Muscle of leg (tissue), 11 donors: ENCODE measurements around the gene USPL1. TPM values are rescaled to one million over a fixed set of nuclear protein-coding genes. Genes with fewer than 3 reads are reported as not detected.
"Not testable (repeated sequence)": the region's sequence is repeated elsewhere in the genome, so short reads cannot be mapped to it uniquely, and the experiment has no call there.

Experiments used
- DNase-seq: peaks from one replicate; pipeline ENCODE4 v3.0.0; 2013
- H3K27ac ChIP-seq: one replicate; pipeline ENCODE4 v1.5.1; 2013; ENCODE audit warnings: mild to moderate bottlenecking, low read length, control low read depth
- H3K27me3 ChIP-seq: one replicate; pipeline ENCODE4 v1.6.1; 2013; ENCODE audit warnings: low read length; ENCODE audit not compliant: control insufficient read depth, insufficient read depth
- H3K36me3 ChIP-seq: one replicate; pipeline ENCODE4 v1.6.1; 2013; ENCODE audit warnings: low read length; ENCODE audit not compliant: control insufficient read depth, insufficient read depth
- H3K4me1 ChIP-seq: one replicate; pipeline ENCODE4 v1.6.1; 2013; ENCODE audit warnings: low read length; ENCODE audit not compliant: control insufficient read depth, insufficient read depth
- H3K4me3 ChIP-seq: one replicate; pipeline ENCODE4 v1.5.1; 2013; ENCODE audit warnings: low read length, control low read depth
- H3K9me3 ChIP-seq: replicated peaks from 2 replicates; pipeline ENCODE4 v1.6.1; 2013; ENCODE audit warnings: low read depth, low read length; ENCODE audit not compliant: control insufficient read depth
- WGBS: methylation state at CpG from one replicate; pipeline ENCODE4 v1.1.5; 2013; ENCODE audit warnings: missing lambda C conversion rate; ENCODE audit not compliant: insufficient coverage; 5-methylcytosine and 5-hydroxymethylcytosine counted together
- polyA plus RNA-seq, 8 donors: library from polyadenylated mRNA; unstranded; fragments of 120-200 nt; gene quantifications; one replicate each; pipeline versions ENCODE4 v1.2.1 to v1.2.3, GENCODE V29; 2013; ENCODE audit warnings: inconsistent platforms in 1 of 8, low replicate concordance in 1 of 8; ENCODE audit not compliant: insufficient read length in 8 of 8, insufficient read depth in 1 of 8
- total RNA-seq: library from RNA; stranded (reverse); fragments of 120-200 nt; gene quantifications from one replicate; pipeline ENCODE4 v1.2.4, GENCODE V29; 2013

Gene USPL1
- total and polyA plus RNA-seq, 9 donors, result 12.1 to 18.0 (median 15.5) TPM

DNA sequence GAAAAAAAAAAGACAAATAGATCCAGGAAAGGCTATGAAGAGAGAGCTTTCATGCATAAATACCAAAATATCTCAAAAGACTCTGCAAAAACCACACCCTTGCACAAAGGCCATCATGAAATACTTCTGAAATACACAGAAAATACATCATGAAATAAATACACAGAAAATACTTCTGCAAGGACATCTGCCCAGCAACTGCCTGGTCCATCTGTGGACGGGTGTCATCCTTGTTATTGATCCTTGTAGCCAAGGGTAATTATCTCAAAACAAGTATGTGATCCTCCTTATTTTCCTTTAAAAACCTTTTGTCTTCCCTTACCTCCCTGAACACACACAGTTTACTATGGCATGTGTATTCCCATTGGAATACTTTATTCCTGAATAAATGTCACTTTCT lies 6.9 kb downstream of the USPL1 start:
- H3K36me3 ChIP-seq, result peaks cover 26% of the 10 kb centered on the region
- WGBS, result 80% methylated on average over 1 of the region's 1 CpG
- no peak for DNase-seq

GRCh38 chr13:30629527-30629926 lies 11.8 kb downstream of the USPL1 start:
- Histone ChIP-seq H3K27me3 (no peaks in the 10 kb centered on the region), H3K4me1 (peaks cover 8% of the 10 kb centered on the region), H3K27ac (peak overlapping the region; percentile 79), H3K9me3 (peaks cover 3% of the 10 kb centered on the region), H3K4me3 (no peak overlapping the region), H3K36me3 (peaks cover 29% of the 10 kb centered on the region)
- peak; percentile 50 for DNase-seq

More for the DNA sequence above, 6.9 kb downstream of the USPL1 start:
- Histone ChIP-seq H3K4me1 (peaks cover 7% of the 10 kb centered on the region), H3K4me3 (no peak overlapping the region), H3K9me3 (no peaks in the 10 kb centered on the region), H3K27ac (no peak overlapping the region), H3K27me3 (no peaks in the 10 kb centered on the region)

- Histone ChIP-seq H3K36me3 (peaks cover 30% of the 10 kb centered on the region), H3K9me3 (peaks cover 3% of the 10 kb centered on the region), H3K4me3 (no peak overlapping the region), H3K4me1 (peaks cover 8% of the 10 kb centered on the region), H3K27me3 (no peaks in the 10 kb centered on the region), H3K27ac (no peak overlapping the region)
- 97% methylated on average over 2 of the region's 4 CpGs for WGBS
- no peak for DNase-seq
These were observed 16.1 kb downstream of the USPL1 start for GRCh38 chr13:30633861-30634260.

DNA sequence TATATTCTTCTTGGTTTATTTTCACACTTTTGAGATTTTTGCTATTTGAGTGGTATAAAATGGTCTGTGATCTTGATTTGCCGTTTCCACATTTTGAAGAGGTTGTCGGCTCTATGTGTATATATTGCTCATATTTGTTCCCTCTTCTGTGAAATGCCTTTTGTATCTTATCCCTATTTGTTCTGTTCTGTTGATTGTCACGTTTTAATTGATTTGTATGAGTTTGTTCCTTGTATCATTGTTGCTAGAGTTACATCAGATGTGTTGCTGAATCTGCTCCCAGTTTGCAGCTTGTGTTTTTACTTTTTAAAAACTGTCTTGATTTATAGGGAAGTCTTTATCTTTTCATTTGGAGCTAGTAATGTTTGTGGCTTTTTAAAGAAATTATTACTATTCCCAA lies 17.1 kb downstream of the USPL1 start:
- Histone ChIP-seq H3K4me1 (no peaks in the 10 kb centered on the region), H3K27me3 (no peaks in the 10 kb centered on the region), H3K4me3 (no peak overlapping the region), H3K27ac (no peak overlapping the region), H3K36me3 (peaks cover 27% of the 10 kb centered on the region), H3K9me3 (peaks cover 3% of the 10 kb centered on the region)
- DNase-seq, result no peak
- no CpG with 5 or more reads among the region's 3 CpGs for WGBS

DNA sequence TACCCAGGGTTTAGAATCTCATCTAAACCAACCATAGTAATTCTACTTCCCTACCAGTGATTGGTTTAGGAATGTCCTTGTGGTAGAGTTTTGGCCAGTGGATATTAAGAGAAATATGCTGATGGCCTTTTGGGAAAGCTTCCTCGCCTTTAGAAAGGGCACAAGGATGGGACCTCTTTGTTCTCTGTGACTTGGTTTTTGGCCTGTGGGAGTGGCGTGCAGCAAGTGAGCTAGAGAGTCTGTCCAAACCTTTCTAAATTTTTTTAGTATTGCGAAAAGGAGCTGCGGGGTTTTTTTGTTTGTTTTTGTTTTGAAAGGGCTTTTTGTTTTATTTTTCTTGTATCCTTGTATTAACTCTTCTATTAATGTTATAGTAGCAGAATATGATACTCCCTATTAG lies 20.6 kb downstream of the USPL1 start:
- H3K36me3 ChIP-seq, result peaks cover 36% of the 10 kb centered on the region
- WGBS, result 86% methylated on average over 1 of the region's 4 CpGs
- no peaks in the 10 kb centered on the region for H3K27me3 ChIP-seq
- H3K9me3 ChIP-seq, result peaks cover 3% of the 10 kb centered on the region
- H3K27ac ChIP-seq, result no peak overlapping the region
- no peak overlapping the region for H3K4me3 ChIP-seq
- no peaks in the 10 kb centered on the region for H3K4me1 ChIP-seq
- no peak for DNase-seq

DNA sequence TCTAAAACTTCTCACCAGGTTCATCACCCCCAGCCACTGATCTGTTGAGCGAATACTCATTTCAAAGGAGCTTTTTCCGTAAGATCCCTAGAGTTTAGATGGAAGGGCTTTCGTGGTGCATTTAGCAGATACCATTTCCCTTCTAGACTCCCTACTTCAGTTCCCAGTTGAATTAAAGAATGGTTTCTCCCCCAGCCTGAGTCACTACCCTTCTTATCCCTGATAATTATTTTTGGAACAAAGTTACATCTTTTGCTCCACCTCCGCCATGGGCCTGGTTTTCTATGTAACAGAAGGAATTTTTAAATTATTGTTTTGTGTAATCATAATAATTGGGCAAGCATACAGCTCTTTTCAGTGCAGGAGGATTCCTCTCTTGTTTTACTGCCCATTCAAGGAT lies 22.0 kb downstream of the USPL1 start:
- no peak overlapping the region for H3K27ac ChIP-seq
- no CpG with 5 or more reads among the region's 4 CpGs for whole genome bisulfite sequencing
- no peaks in the 10 kb centered on the region for H3K27me3 ChIP-seq
- H3K36me3 ChIP-seq, result peaks cover 33% of the 10 kb centered on the region
- no peak overlapping the region for H3K4me3 ChIP-seq
- H3K4me1 ChIP-seq, result no peaks in the 10 kb centered on the region
- no peak for DNase-seq
- H3K9me3 ChIP-seq, result no peaks in the 10 kb centered on the region

DNA sequence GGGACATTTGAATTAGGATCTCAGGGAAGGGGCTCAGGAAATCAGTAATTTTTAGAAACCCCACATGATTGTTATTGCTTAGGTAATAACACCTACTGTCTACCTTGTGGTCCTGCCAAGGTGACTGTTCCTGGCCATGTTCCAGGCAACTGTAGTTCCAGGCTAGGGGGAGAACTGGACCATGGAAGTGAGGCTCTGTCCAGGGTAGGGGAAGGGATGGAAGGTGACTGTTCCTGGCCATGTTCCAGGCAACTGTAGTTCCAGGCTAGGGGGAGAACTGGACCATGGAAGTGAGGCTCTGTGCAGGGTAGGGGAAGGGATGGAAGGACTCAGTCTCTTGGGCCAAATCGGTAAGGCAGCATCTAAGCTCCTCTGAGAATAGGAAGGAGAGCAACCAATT lies 23.5 kb downstream of the USPL1 start:
- not testable (repeated sequence) for H3K27me3 ChIP-seq, H3K4me1 ChIP-seq, H3K9me3 ChIP-seq, H3K4me3 ChIP-seq, DNase-seq, H3K27ac ChIP-seq
- peaks cover 40% of the 10 kb centered on the region for H3K36me3 ChIP-seq
- 75% methylated on average over 1 of the region's 1 CpG for WGBS

DNA sequence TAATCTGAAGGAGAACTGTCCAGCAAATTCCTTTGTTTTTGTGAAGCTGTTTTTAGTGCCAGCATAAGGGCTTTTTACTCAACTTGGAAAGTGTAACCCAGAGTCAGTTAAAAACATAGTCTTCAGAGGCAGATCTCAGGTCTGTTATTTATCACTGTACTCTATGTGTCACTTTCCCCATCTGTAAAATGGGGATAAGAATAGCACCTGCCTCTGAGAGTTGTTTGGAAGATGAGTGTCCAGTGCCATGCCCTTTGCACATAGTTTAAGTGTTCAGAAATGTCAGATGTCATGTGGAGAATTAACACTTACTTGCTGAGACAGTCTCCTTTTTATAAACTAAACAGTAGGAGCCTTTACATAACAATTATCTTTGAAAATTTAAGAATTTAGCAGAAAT lies 27.9 kb downstream of the USPL1 start:
- no peaks in the 10 kb centered on the region for H3K4me1 ChIP-seq
- H3K27me3 ChIP-seq, result no peaks in the 10 kb centered on the region
- no peak overlapping the region for H3K27ac ChIP-seq
- DNase-seq, result no peak
- no peaks in the 10 kb centered on the region for H3K9me3 ChIP-seq
- no peak overlapping the region for H3K4me3 ChIP-seq
- peaks cover 58% of the 10 kb centered on the region for H3K36me3 ChIP-seq

GRCh38 chr13:30647420-30647819 lies 29.7 kb downstream of the USPL1 start:
- Histone ChIP-seq H3K27ac (no peak overlapping the region), H3K36me3 (peaks cover 52% of the 10 kb centered on the region), H3K4me1 (no peaks in the 10 kb centered on the region), H3K9me3 (no peaks in the 10 kb centered on the region), H3K4me3 (no peak overlapping the region), H3K27me3 (no peaks in the 10 kb centered on the region)
- no peak for DNase-seq
- no CpG with 5 or more reads among the region's 3 CpGs for WGBS

GRCh38 chr13:30647824-30648521 lies 30.3 kb downstream of the USPL1 start:
- peaks cover 46% of the 10 kb centered on the region for H3K36me3 ChIP-seq
- no peaks in the 10 kb centered on the region for H3K27me3 ChIP-seq
- H3K9me3 ChIP-seq, result no peaks in the 10 kb centered on the region
- no peak overlapping the region for H3K4me3 ChIP-seq
- DNase-seq, result no peak
- H3K4me1 ChIP-seq, result no peaks in the 10 kb centered on the region
- H3K27ac ChIP-seq, result no peak overlapping the region
- 78% methylated on average over 2 of the region's 6 CpGs for WGBS

- DNase-seq, result no peak
- Histone ChIP-seq H3K4me3 (no peak overlapping the region), H3K27me3 (no peaks in the 10 kb centered on the region), H3K36me3 (peaks cover 42% of the 10 kb centered on the region), H3K4me1 (no peaks in the 10 kb centered on the region), H3K9me3 (no peaks in the 10 kb centered on the region), H3K27ac (no peak overlapping the region)
- 100% methylated on average over 2 of the region's 4 CpGs for whole genome bisulfite sequencing
These were observed 30.8 kb downstream of the USPL1 start for GRCh38 chr13:30648522-30649012.
